HG03103 (cell line): ENCODE results near the gene BFSP1.
A peak's percentile ranks its signal among the peaks of the same experiment; 100 is the strongest.

ENCODE experiments used
- ATAC-seq: cut with Tn5 transposase; IDR thresholded peaks from one replicate; pipeline ENCODE4 v1.9.1; 2021; ENCODE audit warnings: low read depth; ENCODE audit not compliant: unreplicated experiment

BFSP1 gene

DNA sequence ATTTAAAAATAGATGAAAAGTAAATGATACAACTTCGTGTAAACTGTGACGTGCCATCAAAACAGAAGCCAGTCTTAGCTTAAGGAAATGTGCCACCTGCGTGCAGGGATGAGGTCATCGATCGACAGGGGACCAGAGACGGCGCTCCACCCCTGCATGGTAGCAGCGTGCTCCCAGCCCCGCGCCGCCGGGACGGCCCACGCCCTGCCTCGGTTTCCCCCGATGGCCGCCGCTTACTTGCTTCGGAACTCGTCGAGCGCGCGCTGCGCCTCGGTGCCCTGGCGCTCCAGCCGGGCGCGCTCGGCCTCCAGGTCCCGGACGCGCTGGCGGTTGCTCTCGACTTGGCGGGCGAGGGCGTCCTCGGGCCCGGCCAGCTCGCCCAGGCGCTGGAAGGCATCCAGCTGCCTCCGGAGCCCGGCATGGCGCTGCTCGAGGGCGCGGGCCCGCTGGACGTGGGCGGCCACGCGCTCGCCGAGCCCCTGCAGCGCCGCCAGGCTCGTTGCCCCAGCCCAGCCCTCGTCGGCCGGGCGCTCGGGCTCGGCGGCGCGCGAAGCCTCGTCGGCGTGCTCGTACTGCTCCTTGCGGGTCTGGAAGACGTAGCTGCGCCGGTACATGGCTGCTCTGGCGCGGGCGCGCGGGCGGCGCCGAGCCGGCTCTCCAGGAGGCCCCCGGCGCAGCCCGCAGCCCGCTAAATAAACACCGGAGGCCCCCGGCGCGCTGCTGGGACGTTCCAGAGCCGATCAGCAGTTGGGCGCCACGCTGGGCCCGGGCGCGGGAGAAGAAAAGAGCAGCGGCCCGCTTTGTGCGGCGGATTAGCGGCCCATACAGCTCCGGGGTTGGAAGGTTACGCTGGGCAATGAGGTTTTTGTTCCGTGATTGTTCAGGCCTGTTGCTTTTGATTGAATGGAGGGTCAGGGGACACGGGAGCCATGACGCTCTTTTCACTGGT lies at the start of gene BFSP1:
Gene BFSP1, minus strand, starts transcription at position 664 of the 949 bp plus-strand sequence. Its CDS starts 50 bp downstream, at position 614.
- no peak for ATAC-seq

GRCh38 chr20:17580895-17581294 lies 49.7 kb upstream of the BFSP1 start:
- ATAC-seq: no peak

GRCh38 chr20:17579369-17580039 lies 48.3 kb upstream of the BFSP1 start:
- no peak for ATAC-seq

- no peak for ATAC-seq
These were observed 45.0 kb upstream of the BFSP1 start for GRCh38 chr20:17576215-17576614.

GRCh38 chr20:17573463-17573862 lies 42.3 kb upstream of the BFSP1 start:
- no peak for ATAC-seq

DNA sequence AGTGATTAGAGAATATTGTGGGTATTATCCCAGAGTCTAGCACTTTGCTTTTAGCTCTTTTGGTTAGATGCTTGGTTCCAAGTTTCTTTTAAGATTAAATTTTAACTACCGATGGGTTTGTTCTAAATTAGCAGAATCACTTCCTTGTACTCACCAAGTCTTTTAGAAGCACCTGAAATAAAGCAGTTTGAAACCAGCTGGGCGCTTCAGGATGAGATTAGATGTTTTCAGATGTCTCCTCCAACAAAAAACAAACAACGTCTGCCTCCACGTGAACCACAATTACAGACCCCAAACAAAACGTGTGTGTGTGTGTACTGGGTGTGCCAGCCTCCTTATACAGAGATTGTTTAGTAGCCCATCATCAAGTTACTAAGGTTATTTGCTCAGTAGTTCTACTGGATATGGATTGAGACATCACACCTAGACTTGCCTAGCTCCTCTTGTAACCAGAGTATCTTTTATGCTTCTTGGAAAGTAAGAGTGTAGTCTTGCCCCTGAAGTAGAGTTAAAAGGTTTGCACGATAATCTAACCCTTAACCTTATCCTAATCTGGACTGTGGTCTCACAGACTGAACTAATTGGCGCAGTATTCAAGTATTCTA lies 41.0 kb upstream of the BFSP1 start:
- no peak for ATAC-seq

DNA sequence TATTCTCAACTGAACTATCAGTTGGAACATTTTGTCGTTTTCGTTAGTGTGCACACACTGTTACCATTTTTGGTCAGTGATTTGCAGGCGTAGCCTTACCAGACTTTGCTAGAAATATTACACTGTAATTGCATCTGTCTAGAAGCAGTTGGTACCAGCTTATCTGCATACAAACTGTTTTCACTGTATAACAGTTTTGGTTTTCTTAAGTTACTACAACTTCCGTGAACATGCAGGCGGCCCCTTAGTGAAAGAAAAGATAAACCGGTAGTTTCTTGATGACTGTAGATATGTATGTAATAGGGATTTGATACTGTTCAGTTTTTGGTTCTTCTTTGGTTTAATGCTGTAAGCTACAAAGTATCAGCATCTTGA lies 40.0 kb upstream of the BFSP1 start:
- no peak for ATAC-seq

GRCh38 chr20:17570347-17571152 lies 39.4 kb upstream of the BFSP1 start:
- ATAC-seq: peak; percentile 27

DNA sequence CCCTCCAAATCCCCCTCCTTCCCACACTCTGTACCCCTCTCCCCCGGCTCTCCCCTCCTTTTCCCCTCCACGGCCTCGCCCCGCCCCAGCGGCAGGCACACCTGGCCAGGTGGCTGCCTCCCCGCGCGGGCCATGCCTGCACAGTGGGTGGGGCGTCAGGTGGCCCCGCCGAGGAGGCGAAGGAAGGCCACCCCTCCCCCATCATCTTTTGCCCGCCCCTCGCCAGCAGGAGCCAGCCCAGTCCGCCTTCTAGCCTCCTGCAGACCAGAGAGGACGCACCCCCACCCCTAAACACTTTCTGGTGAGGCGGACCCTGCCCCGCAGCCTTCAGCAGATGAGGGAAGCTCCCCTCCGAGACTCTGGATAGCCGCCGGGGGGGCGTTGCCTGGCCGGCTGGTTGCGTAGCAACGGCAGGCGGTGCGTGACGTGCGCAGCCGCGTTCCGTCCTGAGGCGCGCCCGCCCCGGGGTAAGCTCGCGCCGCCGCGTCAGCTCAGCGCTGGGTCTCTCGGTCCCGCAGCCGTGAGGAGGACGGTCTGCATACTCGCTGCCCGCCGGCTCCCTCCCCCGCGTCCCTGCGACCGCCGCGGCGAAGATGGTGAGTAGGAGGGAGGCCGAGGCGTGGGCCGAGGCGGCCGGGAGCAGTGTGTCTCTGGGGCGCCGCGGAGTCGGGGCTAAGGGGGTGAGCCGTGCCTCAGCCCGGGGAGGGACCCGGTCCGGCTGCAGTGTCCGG lies 38.6 kb upstream of the BFSP1 start, which contains the start of gene DSTN:
Gene DSTN, plus strand, starts transcription at position 460 of the 731 bp plus-strand sequence. Its CDS starts 134 bp downstream, at position 594.
- ATAC-seq: peak; percentile 78

- no peak for ATAC-seq
These were observed 37.9 kb upstream of the BFSP1 start for GRCh38 chr20:17568972-17569521.

- ATAC-seq: no peak
These were observed 37.0 kb upstream of the BFSP1 start for GRCh38 chr20:17568045-17568788.

GRCh38 chr20:17566345-17566744 lies 35.2 kb upstream of the BFSP1 start:
- no peak for ATAC-seq

GRCh38 chr20:17565169-17565845 lies 34.1 kb upstream of the BFSP1 start:
- ATAC-seq: no peak

- ATAC-seq: no peak
These were observed 31.7 kb upstream of the BFSP1 start for GRCh38 chr20:17562804-17563305.

DNA sequence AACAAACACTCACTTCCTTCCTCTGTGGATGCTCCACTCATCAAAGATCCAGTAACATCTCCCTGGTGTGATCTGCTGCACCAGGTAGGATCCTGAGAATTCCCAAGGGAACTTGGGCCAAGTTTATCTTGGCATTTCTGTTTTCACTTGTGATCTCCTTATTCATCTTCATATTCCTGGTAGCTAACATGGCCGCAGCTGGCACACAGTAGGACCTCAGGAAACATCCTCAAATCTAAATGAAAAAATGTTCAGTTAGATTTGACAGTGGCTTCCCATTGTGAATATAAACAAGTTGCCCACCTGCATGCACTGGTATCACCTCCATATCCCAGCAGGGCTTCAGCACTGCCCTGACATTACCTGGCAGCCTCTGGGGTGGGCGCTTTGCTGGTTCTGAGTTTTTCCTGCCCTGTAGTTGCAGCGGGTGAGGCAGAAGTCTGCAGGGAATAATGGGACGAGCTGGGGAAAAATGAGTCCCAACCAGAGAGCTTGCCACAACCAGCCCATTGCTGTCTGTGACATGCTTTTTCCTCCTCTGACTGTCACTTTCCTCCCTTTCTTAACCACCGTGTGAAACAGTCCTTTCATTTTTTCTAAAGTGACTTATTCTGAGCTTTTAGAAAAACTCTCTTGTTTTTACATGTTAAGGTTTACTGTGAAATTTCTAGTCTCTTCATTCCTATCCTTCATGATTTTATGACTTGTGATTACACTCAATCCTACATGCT lies 29.3 kb upstream of the BFSP1 start:
- ATAC-seq: no peak

- ATAC-seq: no peak
These were observed 28.2 kb upstream of the BFSP1 start for GRCh38 chr20:17559338-17559737.

DNA sequence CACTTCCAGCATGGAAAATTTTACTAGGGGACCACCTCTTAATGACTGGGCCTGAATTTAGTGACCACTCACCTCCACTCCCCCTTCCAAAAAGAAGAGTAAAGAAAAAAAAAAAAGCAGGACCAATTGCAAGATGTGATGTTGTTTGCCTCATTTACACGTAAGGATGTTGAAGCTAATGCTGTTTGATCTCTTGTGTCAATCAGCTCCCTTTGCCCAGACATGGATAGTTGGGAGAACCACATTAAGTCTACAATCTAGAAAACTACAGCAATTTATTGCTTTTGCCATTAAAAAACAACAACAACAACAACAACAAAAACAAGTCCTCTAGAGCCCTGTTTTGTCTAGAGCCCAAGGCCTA lies 27.7 kb upstream of the BFSP1 start:
- no peak for ATAC-seq
